Measurements from ENCODE around the gene FAP. TPM values are rescaled to one million over a fixed set of nuclear protein-coding genes. Genes with fewer than 3 reads are reported as not detected.

The FAP gene
- total RNA-seq, 1 experiment from 2014 or later, result not detected

DNA sequence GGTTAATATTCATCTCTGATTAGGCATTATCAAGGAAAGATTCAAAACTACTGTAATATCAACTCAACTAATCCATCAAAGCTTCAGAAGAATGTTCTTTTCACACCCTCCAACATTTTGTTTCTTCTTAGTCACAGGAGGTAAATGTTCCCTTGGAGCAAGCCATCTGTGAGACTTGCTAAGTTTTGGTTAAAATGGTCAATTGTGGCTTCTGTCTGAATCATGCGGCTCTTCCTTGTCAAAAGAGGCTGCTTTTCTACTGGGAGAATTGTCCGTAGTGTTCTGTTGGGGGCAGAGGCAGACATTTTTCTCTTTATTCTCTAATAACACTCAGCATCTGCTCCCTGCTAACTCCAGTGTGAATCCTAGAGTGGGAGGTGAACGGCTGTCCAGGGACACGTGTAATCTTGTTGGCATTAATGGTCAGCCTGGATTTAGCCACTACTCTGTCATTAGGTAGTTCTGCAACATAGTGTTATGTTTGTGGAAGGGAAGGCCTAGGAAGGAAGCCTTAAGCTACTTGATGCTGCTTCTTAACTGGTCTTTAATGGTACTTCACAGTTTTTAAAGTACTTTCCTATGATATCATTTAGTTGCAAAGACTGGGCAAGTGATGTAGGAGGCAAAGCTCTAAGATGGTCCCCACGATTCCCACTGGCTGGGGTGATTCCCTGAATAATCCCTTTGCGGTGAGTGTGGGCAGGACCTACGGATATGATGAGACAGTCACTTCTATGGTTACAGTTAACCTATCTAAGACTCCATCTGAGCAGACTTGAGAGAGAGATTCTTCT is 22.6 kb upstream of the FAP start:
- H3K27me3 ChIP-seq (ENCODE audit: low read length), result no peaks in the 10 kb centered on the region
- no peak overlapping the region for H3K4me2 ChIP-seq (ENCODE audit: low read length)
- no peaks in the 10 kb centered on the region for H3K9me2 ChIP-seq (replicated peaks; ENCODE audit: low read length)
- H3K27ac ChIP-seq (ENCODE audit: low read length), result no peak overlapping the region
- no peaks in the 10 kb centered on the region for H3K79me2 ChIP-seq (ENCODE audit: low read length)
- TF ChIP-seq EZH2phosphoT487 (IDR thresholded peaks at IDR 0.05; ENCODE audit: borderline replicate concordance, low read length), result no peak
- no peak for TF ChIP-seq EZH2 (IDR thresholded peaks at IDR 0.05; ENCODE audit: low read length, unreplicated experiment)
- TF ChIP-seq, protein P1, sequence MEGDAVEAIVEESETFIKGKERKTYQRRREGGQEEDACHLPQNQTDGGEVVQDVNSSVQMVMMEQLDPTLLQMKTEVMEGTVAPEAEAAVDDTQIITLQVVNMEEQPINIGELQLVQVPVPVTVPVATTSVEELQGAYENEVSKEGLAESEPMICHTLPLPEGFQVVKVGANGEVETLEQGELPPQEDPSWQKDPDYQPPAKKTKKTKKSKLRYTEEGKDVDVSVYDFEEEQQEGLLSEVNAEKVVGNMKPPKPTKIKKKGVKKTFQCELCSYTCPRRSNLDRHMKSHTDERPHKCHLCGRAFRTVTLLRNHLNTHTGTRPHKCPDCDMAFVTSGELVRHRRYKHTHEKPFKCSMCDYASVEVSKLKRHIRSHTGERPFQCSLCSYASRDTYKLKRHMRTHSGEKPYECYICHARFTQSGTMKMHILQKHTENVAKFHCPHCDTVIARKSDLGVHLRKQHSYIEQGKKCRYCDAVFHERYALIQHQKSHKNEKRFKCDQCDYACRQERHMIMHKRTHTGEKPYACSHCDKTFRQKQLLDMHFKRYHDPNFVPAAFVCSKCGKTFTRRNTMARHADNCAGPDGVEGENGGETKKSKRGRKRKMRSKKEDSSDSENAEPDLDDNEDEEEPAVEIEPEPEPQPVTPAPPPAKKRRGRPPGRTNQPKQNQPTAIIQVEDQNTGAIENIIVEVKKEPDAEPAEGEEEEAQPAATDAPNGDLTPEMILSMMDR (conservative IDR thresholded peaks at IDR 0.05; ENCODE audit: low read depth, low read length), result no peak
- no peaks in the 10 kb centered on the region for H4K20me1 ChIP-seq (ENCODE audit: low read length)
- H3F3A ChIP-seq (ENCODE audit: low read length, unreplicated experiment), result peaks cover 6% of the 10 kb centered on the region
- BruUV-seq (replicated peaks), result no TSS peak
- H3K4me3 ChIP-seq (ENCODE audit: low read length), result no peak overlapping the region
- peaks cover 12% of the 10 kb centered on the region for H3K4me1 ChIP-seq (ENCODE audit: insufficient read depth, low read length)
- ATAC-seq (no peak), DNase-seq (no peak)
- H3K36me3 ChIP-seq (ENCODE audit: low read depth, low read length), result no peaks in the 10 kb centered on the region
- no peak overlapping the region for H2AFZ ChIP-seq (ENCODE audit: low read length)
- POLR2A ChIA-PET (ENCODE audit: unreplicated experiment), result no interaction called here
- intact Hi-C loops (cut with micrococcal nuclease), result no loop called here
- no peak overlapping the region for H3K9ac ChIP-seq (ENCODE audit: low read length)
- CTCF ChIA-PET, result no interaction called here
- H3K9me3 ChIP-seq (ENCODE audit: low read length), result no peaks in the 10 kb centered on the region

DNA sequence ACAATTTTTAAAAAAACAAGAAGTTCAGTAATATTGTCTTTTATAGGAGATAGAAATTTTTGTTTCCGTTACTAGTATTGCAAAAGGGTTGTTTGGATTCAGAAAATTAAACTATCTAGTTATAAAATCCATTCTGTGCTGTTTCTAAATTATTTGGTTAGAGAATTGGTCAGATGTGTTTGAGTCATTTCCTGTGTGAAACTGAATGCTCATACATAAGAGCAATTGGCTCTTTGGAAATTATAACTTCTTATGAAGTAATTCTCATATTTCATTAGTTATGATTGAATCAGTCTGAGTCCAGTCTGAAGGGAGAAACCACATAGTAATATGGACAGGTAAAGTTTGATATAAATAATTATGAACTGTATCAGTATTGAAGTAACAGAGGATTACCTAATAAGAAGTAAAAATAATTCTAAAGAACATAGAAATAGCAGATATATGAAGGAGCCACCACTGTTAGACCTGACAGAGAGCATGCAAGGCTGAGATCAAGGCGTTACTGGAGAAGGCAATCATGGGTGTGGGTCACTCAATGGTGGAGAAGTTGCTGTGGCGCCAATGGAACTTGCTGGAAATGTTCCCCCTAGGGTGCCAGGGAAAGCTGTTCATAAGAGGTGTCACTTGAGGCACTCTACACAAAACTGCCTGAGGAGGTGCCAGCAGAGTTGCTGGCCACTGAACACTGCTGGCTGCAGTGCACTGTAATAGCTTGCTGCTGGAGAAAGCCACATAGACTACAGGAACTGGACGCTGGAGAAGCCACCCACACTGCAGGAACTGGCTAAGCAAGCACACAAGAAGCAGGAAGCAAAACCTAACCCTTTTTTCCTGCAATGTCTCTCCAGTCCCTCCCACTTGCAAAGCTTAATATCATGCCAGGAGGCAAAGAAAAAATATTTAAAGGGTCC is 18.0 kb upstream of the FAP start:
- H3K4me1 ChIP-seq (ENCODE audit: insufficient read depth, low read length), result peaks cover 27% of the 10 kb centered on the region
- H4K20me1 ChIP-seq (ENCODE audit: low read length), result no peaks in the 10 kb centered on the region
- peaks cover 6% of the 10 kb centered on the region for H3F3A ChIP-seq (ENCODE audit: low read length, unreplicated experiment)
- no peaks in the 10 kb centered on the region for H3K9me2 ChIP-seq (replicated peaks; ENCODE audit: low read length)
- H3K36me3 ChIP-seq (ENCODE audit: low read depth, low read length), result no peaks in the 10 kb centered on the region
- intact Hi-C loops (cut with micrococcal nuclease), result loop anchor here (2.0 to 5.0 kb wide), 3 partner anchors 16 to 39 kb away; no protein-coding TSS in a partner anchor
- POLR2A ChIA-PET (ENCODE audit: unreplicated experiment), result no interaction called here
- H3K27ac ChIP-seq (ENCODE audit: low read length), result peak overlapping the region; percentile 68
- H3K4me3 ChIP-seq (ENCODE audit: low read length), result 0 out of 2 replicates have a peak overlapping the region, but pooled peaks have one; percentile 6
- H3K4me2 ChIP-seq (ENCODE audit: low read length), result peak overlapping the region; percentile 66
- DNase-seq, result peak; percentile 63
- no peaks in the 10 kb centered on the region for H3K9me3 ChIP-seq (ENCODE audit: low read length)
- H3K9ac ChIP-seq (ENCODE audit: low read length), result no peak overlapping the region
- H3K79me2 ChIP-seq (ENCODE audit: low read length), result no peaks in the 10 kb centered on the region
- peak; percentile 84 for ATAC-seq
- TF ChIP-seq EZH2phosphoT487 (IDR thresholded peaks at IDR 0.05; ENCODE audit: borderline replicate concordance, low read length), result no peak
- TF ChIP-seq EZH2 (IDR thresholded peaks at IDR 0.05; ENCODE audit: low read length, unreplicated experiment), result no peak
- TF ChIP-seq, protein P1 (conservative IDR thresholded peaks at IDR 0.05; ENCODE audit: low read depth, low read length), result no peak
- H2AFZ ChIP-seq (ENCODE audit: low read length), result peak overlapping the region; percentile 60; the same call in 1 of the 2 replicates
- no TSS peak for BruUV-seq (replicated peaks)
- no peaks in the 10 kb centered on the region for H3K27me3 ChIP-seq (ENCODE audit: low read length)
- CTCF ChIA-PET, result interaction anchor here (0.6 kb wide), 1 partner anchor 37 kb away, joined by 3 read pairs; no protein-coding TSS in a partner anchor
